ENCODE results near the gene TUBGCP3.
"Not testable (repeated sequence)": the region's sequence is repeated elsewhere in the genome, so short reads cannot be mapped to it uniquely, and the experiment has no call there.

The TUBGCP3 gene

DNA sequence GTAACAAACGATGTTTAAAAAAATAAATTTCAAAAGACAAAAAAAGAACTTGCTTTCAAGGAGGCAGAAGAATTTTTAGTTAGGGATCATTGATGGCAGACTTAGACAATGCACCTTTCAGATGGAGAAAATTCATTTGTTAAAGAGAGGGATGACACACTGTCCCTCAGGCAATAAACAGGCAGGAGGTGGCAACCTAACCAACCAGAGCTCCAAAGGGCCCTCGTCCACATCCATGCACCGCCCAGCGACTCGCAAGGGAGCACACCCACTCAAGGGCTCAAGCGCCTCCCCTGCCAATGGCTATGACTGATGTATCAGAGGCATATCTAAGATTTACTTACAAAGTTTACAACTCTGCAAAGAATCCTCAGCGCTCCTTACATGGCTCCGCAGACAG is 81.9 kb downstream of the TUBGCP3 start:
- no peak for TF ChIP-seq CTCF (conservative IDR thresholded peaks at IDR 0.05; ENCODE audit: low read depth, low read length)
- H3K4me3 ChIP-seq (ENCODE audit: low read depth, low read length), result no peak overlapping the region
- DNase-seq (ENCODE audit: low read depth), result no peak

DNA sequence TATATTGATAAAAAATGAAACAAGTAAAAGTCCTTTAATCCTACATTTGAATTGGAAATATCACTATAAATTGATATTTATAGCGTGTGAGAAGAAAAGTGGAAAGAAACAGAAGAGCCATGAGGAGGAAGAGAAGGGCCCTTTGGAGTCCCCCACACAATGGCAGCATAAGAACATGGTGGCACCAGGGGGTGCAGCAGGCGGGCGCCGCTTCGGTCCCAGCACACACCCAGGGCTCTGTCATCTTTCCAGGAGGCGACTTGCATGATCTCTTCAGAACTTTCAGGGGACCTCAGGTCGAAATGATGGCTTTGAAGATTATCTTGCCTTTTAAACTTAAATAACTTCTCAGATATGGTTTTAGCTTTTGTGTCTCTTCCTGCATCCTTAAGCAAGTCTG is 91.8 kb downstream of the TUBGCP3 start:
- no peak overlapping the region for H3K4me3 ChIP-seq (ENCODE audit: low read depth, low read length)
- no peak for TF ChIP-seq CTCF (conservative IDR thresholded peaks at IDR 0.05; ENCODE audit: low read depth, low read length)
- DNase-seq (ENCODE audit: low read depth), result no peak

DNA sequence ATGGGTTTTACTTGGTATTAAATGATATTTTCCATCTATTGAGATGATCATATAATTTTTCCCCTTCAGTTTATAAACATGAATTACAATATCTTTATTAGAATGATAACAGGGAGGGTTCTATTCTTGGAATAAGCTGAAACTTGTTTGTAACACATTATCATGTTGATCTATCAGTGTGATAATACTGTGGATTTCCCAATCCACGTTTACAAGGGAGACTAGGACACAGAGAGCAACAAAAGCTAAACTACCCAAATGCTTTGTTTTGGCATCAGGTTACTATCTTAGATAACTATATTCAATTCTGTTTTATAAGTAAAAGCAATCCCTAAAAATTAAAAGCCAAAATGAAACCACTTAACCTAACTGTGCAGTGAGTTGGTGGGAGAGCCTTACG is 92.5 kb downstream of the TUBGCP3 start:
- H3K4me3 ChIP-seq (ENCODE audit: low read depth, low read length), result no peak overlapping the region
- DNase-seq (ENCODE audit: low read depth), result no peak
- no peak for TF ChIP-seq CTCF (conservative IDR thresholded peaks at IDR 0.05; ENCODE audit: low read depth, low read length)

DNA sequence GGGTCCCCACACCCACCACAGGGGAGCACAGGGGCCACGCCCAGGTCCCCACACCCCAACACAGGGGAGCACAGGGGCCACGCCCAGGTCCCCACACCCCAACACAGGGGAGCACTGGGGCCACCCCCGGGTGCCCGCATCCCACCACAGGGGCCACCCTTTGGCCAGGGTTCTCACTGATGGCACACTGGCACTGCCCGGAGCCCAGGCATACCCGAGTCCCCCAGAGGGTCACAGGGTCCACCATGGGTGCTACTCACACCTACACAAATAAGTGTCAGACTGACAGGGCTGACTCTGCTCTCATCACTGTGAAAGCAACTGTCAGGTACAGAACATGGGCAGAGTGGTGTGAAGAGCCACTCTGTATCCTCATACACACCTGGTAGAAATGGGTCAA is 98.8 kb downstream of the TUBGCP3 start:
- no peak for DNase-seq (ENCODE audit: low read depth)
- no peak overlapping the region for H3K4me3 ChIP-seq (ENCODE audit: low read depth, low read length)
- TF ChIP-seq CTCF (conservative IDR thresholded peaks at IDR 0.05; ENCODE audit: low read depth, low read length), result no peak

- DNase-seq (ENCODE audit: low read depth); H3K4me3 ChIP-seq (ENCODE audit: low read depth, low read length): not testable (repeated sequence)
Observed at GRCh38 chr13:112488343-112489050, 99.5 kb downstream of the TUBGCP3 start.

DNA sequence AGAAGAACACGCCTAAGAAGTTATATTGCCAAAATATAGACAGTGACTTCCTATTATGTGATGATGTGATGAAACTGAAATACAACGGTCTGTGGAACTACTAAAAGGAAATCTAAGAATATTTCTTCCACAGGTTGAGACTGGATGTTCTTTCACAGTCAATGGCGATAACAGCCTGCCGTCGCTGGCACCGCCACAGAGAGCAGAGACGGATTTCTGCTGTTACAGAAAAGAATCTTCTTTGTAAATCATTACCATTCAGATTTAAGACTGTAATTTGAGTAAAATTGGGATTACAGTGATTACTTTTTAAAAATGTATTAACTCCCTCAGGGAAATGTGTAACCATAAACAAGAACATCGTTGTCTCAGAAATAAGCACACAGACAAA is 100.8 kb downstream of the TUBGCP3 start:
- TF ChIP-seq CTCF (conservative IDR thresholded peaks at IDR 0.05; ENCODE audit: low read depth, low read length), result no peak
- no peak overlapping the region for H3K4me3 ChIP-seq (ENCODE audit: low read depth, low read length)
- DNase-seq (ENCODE audit: low read depth), result no peak

DNA sequence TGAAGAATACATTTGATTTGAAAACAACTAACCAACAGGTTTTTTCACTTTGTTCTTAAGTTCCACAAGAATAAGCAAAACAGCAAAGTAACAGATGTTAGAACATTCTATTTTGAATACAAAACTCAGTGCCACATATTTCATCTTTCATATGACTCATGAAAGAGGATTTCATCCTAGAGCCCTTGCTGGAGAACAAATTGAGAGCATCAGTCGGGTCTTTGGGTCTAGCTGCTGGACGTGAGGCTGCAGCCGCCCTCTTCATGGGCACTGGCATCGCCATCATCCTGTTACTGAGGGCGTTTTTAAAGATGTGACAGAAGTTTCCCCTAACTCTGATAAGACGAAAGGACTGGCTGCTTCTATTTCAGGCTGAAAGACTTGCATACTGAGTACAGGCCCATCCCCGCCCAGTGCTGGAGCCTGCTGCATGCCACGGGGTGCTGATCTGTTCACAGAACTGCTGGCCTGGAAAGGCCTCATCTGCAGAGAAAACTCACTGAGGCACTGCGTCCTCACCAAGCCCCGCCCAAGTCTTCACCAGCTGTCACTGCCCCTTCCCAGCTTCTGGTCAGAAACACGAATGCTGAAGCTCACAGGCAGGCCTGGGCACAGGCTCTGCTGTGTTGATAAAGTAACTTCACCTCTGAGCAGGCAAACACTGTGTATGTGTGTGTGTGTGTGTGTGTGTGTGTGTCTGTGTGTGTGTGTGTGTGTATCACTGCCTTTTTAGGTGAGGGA is 101.4 kb downstream of the TUBGCP3 start:
- peak; percentile 14 for DNase-seq (ENCODE audit: low read depth)
- no peak for TF ChIP-seq CTCF (conservative IDR thresholded peaks at IDR 0.05; ENCODE audit: low read depth, low read length)

GRCh38 chr13:112485814-112486213 is 102.1 kb downstream of the TUBGCP3 start:
- H3K4me3 ChIP-seq (ENCODE audit: low read depth, low read length); DNase-seq (ENCODE audit: low read depth): not testable (repeated sequence)

More for the DNA sequence above, 101.4 kb downstream of the TUBGCP3 start:
- H3K4me3 ChIP-seq (ENCODE audit: low read depth, low read length), result no peak overlapping the region
